ENCODE data around the gene THTPA.

DNA sequence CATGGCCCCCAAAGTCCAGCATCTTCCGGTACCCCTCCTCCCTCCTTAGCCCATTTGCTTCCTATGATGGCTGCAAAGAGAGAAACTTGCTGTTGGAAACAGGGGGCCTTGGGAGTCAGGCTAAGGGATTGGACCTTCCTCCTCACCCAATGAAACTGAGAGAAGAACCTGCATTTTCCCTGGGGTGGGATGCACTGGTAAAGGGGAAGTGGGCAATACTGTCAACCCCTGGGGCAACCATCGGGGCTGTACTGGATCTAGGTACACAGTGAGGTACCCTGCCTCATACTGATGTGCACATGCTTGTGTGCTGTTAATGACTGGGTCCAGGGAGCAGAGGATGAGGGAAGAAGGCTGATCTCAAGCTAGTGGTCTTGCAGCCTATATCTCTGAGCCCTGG, 33.5 kb downstream of the THTPA start:
- no peak for TF ChIP-seq EZH2 (IDR thresholded peaks at IDR 0.05)
- TF ChIP-seq, protein P1, sequence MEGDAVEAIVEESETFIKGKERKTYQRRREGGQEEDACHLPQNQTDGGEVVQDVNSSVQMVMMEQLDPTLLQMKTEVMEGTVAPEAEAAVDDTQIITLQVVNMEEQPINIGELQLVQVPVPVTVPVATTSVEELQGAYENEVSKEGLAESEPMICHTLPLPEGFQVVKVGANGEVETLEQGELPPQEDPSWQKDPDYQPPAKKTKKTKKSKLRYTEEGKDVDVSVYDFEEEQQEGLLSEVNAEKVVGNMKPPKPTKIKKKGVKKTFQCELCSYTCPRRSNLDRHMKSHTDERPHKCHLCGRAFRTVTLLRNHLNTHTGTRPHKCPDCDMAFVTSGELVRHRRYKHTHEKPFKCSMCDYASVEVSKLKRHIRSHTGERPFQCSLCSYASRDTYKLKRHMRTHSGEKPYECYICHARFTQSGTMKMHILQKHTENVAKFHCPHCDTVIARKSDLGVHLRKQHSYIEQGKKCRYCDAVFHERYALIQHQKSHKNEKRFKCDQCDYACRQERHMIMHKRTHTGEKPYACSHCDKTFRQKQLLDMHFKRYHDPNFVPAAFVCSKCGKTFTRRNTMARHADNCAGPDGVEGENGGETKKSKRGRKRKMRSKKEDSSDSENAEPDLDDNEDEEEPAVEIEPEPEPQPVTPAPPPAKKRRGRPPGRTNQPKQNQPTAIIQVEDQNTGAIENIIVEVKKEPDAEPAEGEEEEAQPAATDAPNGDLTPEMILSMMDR (IDR thresholded peaks at IDR 0.05) = no peak

Measured in neural progenitor cell (in vitro differentiated cells).